Left kidney (tissue), 2 donors: Measurements from ENCODE around the gene CAMKMT. TPM values are rescaled to one million over a fixed set of nuclear protein-coding genes. Genes with fewer than 3 reads are reported as not detected.
"Not testable (repeated sequence)": the region's sequence is repeated elsewhere in the genome, so short reads cannot be mapped to it uniquely, and the experiment has no call there.

ENCODE experiments used
- DNase-seq: peaks from one replicate; pipeline ENCODE4 v3.0.0-alpha.2; 2013
- polyA plus RNA-seq: library from polyadenylated mRNA; unstranded; fragments of 120-200 nt; gene quantifications from one replicate; pipeline ENCODE4 v1.2.1, GENCODE V29; 2013; ENCODE audit not compliant: insufficient read length

CAMKMT gene
- polyA plus RNA-seq, 1 donor: 16.0 TPM

- no peak for DNase-seq
These were observed 188.8 kb downstream of the CAMKMT start for GRCh38 chr2:44550561-44550960.

DNA sequence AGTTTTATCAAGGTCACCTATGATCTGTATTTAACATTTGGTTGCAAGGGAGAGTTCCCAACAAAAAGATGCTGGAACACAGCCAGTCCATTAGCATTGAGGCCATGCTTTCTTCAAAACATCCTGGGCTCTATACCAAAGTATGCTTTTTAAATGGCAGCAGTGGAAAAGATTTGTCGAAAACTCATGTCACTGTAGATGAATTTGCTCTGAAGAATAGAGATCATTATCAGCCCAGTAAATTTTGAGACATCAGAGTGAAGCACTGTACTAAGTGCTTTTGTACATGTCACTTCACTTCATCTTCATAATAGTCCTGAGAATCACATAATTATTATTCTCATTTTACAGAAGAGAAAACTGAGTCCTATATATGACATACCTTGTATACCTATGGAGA, 189.8 kb downstream of the CAMKMT start:
- DNase-seq: no peak

DNA sequence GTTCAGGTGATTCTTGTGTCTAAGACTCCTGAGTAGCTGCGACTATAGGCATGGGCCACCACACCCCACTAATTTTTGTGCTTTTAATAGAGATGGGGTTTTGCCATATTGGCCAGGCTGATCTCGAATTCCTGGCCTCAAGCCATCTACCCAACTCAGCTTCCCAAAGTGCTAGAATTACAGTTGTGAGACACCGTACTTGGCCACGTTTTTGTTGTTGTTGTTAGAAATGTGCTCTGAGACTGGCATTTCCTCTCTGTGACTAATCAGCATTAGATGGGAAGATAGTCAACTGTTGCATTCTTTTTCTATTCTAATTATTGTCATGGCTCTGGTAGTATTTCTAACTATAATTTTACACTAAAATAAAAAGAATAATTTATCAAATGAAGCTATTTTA, 191.7 kb downstream of the CAMKMT start:
- no peak for DNase-seq

DNA sequence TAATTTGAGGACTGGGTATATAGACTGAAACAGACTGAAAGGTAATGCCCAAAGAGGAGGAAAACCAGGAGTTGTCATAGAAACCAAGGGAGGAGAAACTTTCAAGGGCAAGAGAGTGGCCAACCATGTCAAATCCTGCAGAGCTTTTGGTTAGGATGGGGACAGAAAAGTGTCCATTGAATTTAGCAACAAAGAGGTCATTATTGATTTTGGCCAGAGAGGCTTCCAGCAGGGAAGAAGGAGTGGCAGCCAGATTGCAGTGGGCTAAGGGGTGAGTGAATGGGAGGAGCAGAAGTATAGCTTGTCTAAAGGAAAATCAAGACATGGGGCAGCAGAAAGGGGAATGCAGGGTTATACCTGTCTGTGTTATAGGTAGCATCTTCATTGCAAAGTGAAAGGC, 194.0 kb downstream of the CAMKMT start:
- DNase-seq: no peak

GRCh38 chr2:44559108-44559507, 197.4 kb downstream of the CAMKMT start:
- DNase-seq: no peak

GRCh38 chr2:44560352-44560751, 198.6 kb downstream of the CAMKMT start:
- DNase-seq: no peak

- no peak for DNase-seq
These were observed 199.2 kb downstream of the CAMKMT start for GRCh38 chr2:44560941-44561340.

GRCh38 chr2:44562737-44563136, 201.0 kb downstream of the CAMKMT start:
- no peak for DNase-seq

DNA sequence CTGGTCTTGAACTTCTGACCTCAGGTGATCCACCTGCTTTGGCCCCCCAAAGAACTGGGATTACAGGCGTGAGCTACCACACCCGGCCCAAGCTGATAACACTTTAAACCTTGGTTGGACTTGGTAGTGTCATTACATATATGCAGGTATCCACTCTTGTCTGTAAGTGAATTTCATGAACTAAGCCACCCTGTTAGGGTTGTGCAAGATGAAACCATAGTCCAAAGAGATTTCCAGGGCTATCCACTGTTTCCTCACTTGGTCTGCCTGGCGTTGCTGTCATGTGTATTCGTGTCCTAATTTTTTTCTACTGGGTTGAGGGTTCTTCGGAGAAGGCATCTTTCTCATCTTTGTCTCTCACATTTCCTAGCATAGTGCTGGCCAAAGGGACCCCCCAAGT, 203.0 kb downstream of the CAMKMT start:
- DNase-seq: no peak

GRCh38 chr2:44566059-44566458, 204.3 kb downstream of the CAMKMT start:
- no peak for DNase-seq

GRCh38 chr2:44569491-44569890, 207.7 kb downstream of the CAMKMT start:
- DNase-seq: no peak

- no peak for DNase-seq
These were observed 208.5 kb downstream of the CAMKMT start for GRCh38 chr2:44570271-44570670.

GRCh38 chr2:44570777-44571176, 209.0 kb downstream of the CAMKMT start:
- no peak for DNase-seq

DNA sequence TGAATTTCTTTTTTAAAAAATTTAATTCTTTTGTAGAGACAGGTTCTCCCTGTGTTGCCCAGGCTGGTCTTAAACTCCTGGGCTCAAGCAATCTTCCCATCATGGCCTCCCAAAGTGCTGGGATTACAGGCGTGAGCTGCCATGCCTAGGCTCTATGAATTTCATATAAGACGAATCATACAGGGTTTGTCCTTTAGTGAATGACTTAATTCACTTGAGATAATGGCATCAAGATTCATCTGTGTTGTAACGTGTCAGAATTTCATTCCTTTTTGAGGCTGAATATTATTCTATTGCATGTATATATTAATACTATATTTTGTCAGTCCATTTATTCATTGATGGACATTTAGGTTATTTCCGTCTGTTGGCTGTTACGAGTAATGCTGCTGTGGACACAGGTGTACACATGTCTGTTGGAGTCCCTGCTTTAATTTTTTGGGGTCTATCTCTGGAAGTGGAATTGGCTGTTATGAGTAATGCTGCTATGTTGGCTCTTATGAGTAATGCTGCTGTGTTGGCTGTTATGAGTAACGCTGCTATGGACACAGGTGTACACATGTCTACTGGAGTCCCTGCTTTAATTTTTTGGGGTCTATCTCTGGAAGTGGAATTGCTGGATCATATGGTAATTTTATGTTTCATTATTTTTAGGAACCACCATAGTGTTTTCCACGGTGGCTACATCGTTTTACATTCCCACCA, 210.6 kb downstream of the CAMKMT start:
- no peak for DNase-seq

GRCh38 chr2:44573996-44574395, 212.2 kb downstream of the CAMKMT start:
- DNase-seq: no peak

- no peak for DNase-seq
These were observed 216.8 kb downstream of the CAMKMT start for GRCh38 chr2:44578471-44579093.

- no peak for DNase-seq
These were observed 217.5 kb downstream of the CAMKMT start for GRCh38 chr2:44579115-44579836.

DNA sequence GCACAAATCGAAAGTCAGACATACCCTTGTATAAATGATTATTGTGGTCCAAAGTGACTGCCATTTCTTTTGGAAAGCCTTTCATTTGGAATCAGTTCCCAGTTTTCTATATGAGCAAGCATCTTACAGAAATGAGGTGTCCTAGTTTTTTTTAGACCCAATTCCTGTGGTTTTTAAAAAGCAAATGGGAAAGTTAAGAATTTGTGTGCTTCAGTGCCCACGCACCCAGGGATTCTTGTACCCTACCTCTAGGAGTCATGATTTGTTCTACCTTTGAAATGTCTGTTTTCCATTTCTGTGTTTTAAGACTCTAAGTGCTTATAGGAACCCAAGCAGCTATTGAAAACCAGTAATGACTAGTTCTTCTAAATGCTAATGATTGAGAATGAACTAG, 218.1 kb downstream of the CAMKMT start:
- no peak for DNase-seq

DNA sequence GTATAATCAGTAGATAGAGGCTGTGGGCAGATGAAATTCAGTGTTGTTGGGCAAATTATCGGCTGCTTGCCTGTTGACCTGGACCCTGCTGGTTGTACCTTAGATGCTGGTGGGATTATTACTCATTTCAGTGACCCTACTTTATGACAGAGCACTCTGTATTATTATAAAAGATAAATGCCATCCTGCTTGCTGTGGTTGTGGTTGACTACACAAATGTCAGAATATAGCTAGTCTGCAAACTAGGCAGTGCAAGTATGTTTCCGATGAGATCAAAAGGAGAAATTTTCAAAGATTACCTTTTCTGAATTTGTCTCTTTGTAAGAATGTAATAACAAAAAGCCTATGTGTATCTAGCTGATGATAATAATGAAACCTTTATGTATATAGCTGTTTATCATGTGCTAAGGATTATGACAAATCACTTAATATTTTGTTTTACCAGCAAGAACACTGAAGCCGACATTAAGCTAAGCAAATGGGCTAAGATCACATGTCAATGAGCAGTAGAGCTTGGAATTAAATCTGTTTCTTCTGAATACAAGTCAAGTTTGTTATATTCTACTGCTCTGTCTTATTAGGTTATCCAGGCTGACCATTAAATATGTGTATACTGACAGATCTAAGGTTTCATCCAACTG, 219.2 kb downstream of the CAMKMT start:
- no peak for DNase-seq

DNA sequence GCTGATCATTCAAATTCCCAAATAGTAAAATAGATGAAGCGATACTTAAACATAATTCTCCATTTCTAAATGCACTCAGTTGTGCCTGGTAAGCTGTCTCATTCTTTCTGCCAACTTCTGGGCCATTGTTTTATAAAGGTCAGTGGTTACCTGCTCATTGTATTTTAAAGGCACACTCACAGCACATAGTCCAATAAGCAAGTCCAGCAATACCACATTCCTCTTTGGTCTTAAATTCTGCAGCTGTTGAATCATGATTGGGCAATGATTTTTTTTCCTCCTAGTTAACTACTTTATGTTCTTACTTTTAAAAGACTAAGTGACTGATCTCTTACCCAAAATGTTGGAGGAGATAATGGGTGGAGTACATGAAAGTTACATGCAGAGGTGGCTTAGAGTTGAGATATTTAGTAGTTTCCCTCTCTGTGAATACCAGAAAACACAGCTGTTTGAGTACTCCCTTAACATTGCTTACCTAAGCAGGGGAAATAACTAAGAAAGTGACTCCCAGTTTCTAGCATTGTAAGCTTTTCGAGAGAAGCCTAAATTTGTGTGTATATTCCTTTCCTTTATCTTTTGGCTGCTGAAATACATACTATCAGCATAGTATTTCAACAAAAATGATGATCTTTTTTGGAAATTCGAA, 220.7 kb downstream of the CAMKMT start:
- DNase-seq: no peak

- DNase-seq: not testable (repeated sequence)
These were observed 233.9 kb downstream of the CAMKMT start for GRCh38 chr2:44595615-44596014.

- DNase-seq: no peak
These were observed 235.0 kb downstream of the CAMKMT start for GRCh38 chr2:44596537-44597320.
